ENCODE data around the gene SPINK4. TPM values are rescaled to one million over a fixed set of nuclear protein-coding genes. Genes with fewer than 3 reads are reported as not detected.
A peak's percentile ranks its signal among the peaks of the same experiment; 100 is the strongest.

Gene SPINK4
- total and polyA plus RNA-seq, 4 donors, result not detected

- no peak for ATAC-seq (ENCODE audit: insufficient read depth, low FRiP score)
- no peak overlapping the region for H3K27ac ChIP-seq (ENCODE audit: low read depth in 1 of 2, low read length in 1 of 2)
- peaks cover 0 to 6% (median 0%) of the 10 kb centered on the region in 3 donors for H3K27me3 ChIP-seq (ENCODE audit: control insufficient read depth in 3 of 3, insufficient read depth in 3 of 3, low read length in 2 of 3)
- H3K9me3 ChIP-seq (ENCODE audit: control insufficient read depth in 4 of 4, insufficient read depth in 3 of 4, low read length in 3 of 4), result no peaks in the 10 kb centered on the region
- H3K9ac ChIP-seq (ENCODE audit: insufficient read depth in 1 of 2, low read length in 2 of 2), result no peak overlapping the region
- no peak for TF ChIP-seq CTCF (IDR thresholded peaks at IDR 0.05; ENCODE audit: control extremely low read depth, extremely low read depth)
- no peaks in the 10 kb centered on the region for H3K36me3 ChIP-seq (ENCODE audit: control insufficient read depth in 4 of 4, insufficient read depth in 4 of 4, low read length in 4 of 4)
- no peak for DNase-seq
- no peaks in the 10 kb centered on the region for H3K4me1 ChIP-seq (ENCODE audit: control insufficient read depth in 5 of 5, insufficient read depth in 5 of 5, low read length in 5 of 5)
- no peak overlapping the region for H3K4me3 ChIP-seq
- 78% methylated on average over 4 of the region's 4 CpGs for WGBS, 2 donors
Observed at GRCh38 chr9:33228606-33229005, 11.4 kb upstream of the SPINK4 start.

GRCh38 chr9:33229359-33230114 is 10.4 kb upstream of the SPINK4 start:
- Histone ChIP-seq H3K4me3 (no peak overlapping the region), H3K9ac (ENCODE audit: insufficient read depth in 1 of 2, low read length in 2 of 2) (no peak overlapping the region), H3K9me3 (ENCODE audit: control insufficient read depth in 4 of 4, insufficient read depth in 3 of 4, low read length in 3 of 4) (no peaks in the 10 kb centered on the region), H3K27ac (ENCODE audit: low read depth in 1 of 2, low read length in 1 of 2) (peak overlapping the region in 1 of 2 donors; percentile 45), H3K36me3 (ENCODE audit: control insufficient read depth in 4 of 4, insufficient read depth in 4 of 4, low read length in 4 of 4) (no peaks in the 10 kb centered on the region), H3K27me3 (ENCODE audit: control insufficient read depth in 3 of 3, insufficient read depth in 3 of 3, low read length in 2 of 3) (peaks cover 0 to 9% (median 0%) of the 10 kb centered on the region in 3 donors), H3K4me1 (ENCODE audit: control insufficient read depth in 5 of 5, insufficient read depth in 5 of 5, low read length in 5 of 5) (peaks cover 0 to 7% (median 0%) of the 10 kb centered on the region in 5 donors)
- ATAC-seq (ENCODE audit: insufficient read depth, low FRiP score), result peak; percentile 84
- DNase-seq, result peak in 2 of 3 donors; percentile 55 to 67
- 69 to 87% methylated on average over 9 of the region's 9 CpGs for WGBS, 2 donors
- no peak for TF ChIP-seq CTCF (IDR thresholded peaks at IDR 0.05; ENCODE audit: control extremely low read depth, extremely low read depth)

GRCh38 chr9:33230756-33231622 is 9.0 kb upstream of the SPINK4 start:
- H3K9ac ChIP-seq (ENCODE audit: insufficient read depth in 1 of 2, low read length in 2 of 2), result no peak overlapping the region
- peaks cover 0 to 13% (median 0%) of the 10 kb centered on the region in 3 donors for H3K27me3 ChIP-seq (ENCODE audit: control insufficient read depth in 3 of 3, insufficient read depth in 3 of 3, low read length in 2 of 3)
- ATAC-seq (ENCODE audit: insufficient read depth, low FRiP score) (no peak), DNase-seq (no peak)
- peaks cover 0 to 9% (median 0%) of the 10 kb centered on the region in 5 donors for H3K4me1 ChIP-seq (ENCODE audit: control insufficient read depth in 5 of 5, insufficient read depth in 5 of 5, low read length in 5 of 5)
- no peak overlapping the region for H3K27ac ChIP-seq (ENCODE audit: low read depth in 1 of 2, low read length in 1 of 2)
- no peaks in the 10 kb centered on the region for H3K9me3 ChIP-seq (ENCODE audit: control insufficient read depth in 4 of 4, insufficient read depth in 3 of 4, low read length in 3 of 4)
- no peak overlapping the region for H3K4me3 ChIP-seq
- TF ChIP-seq CTCF (IDR thresholded peaks at IDR 0.05; ENCODE audit: control extremely low read depth, extremely low read depth), result no peak
- no peaks in the 10 kb centered on the region for H3K36me3 ChIP-seq (ENCODE audit: control insufficient read depth in 4 of 4, insufficient read depth in 4 of 4, low read length in 4 of 4)
- 82 to 93% methylated on average over 13 of the region's 13 CpGs for WGBS, 2 donors

Measured in lung (tissue), 12 donors.